Measurements from ENCODE around the gene PHF10.

The PHF10 gene

GRCh38 chr6:169677096-169677495 is 47.2 kb downstream of the PHF10 start:
- DNase-seq (ENCODE audit: low read depth in 2 of 2), result no peak

GRCh38 chr6:169675011-169675410 is 49.3 kb downstream of the PHF10 start:
- no peak for DNase-seq (ENCODE audit: low read depth in 2 of 2)

- DNase-seq (ENCODE audit: low read depth in 2 of 2), result no peak
Measured at GRCh38 chr6:169671563-169671962, 52.7 kb downstream of the PHF10 start.

- no peak for DNase-seq (ENCODE audit: low read depth in 2 of 2)
Measured at GRCh38 chr6:169669889-169670288, 54.4 kb downstream of the PHF10 start.

GRCh38 chr6:169669147-169669546 is 55.2 kb downstream of the PHF10 start:
- no peak for DNase-seq (ENCODE audit: low read depth in 2 of 2)

- DNase-seq (ENCODE audit: low read depth in 2 of 2), result no peak
Measured at GRCh38 chr6:169668203-169668847, 56.0 kb downstream of the PHF10 start.

- DNase-seq (ENCODE audit: low read depth in 2 of 2), result no peak
Measured at GRCh38 chr6:169667716-169668115, 56.6 kb downstream of the PHF10 start.

- no peak for DNase-seq (ENCODE audit: low read depth in 2 of 2)
Measured at GRCh38 chr6:169666441-169666840, 57.9 kb downstream of the PHF10 start.

- no peak for DNase-seq (ENCODE audit: low read depth in 2 of 2)
Measured at GRCh38 chr6:169665289-169665688, 59.0 kb downstream of the PHF10 start.

GRCh38 chr6:169664227-169664626 is 60.1 kb downstream of the PHF10 start:
- DNase-seq (ENCODE audit: low read depth in 2 of 2), result no peak

GRCh38 chr6:169663468-169663867 is 60.8 kb downstream of the PHF10 start:
- no peak for DNase-seq (ENCODE audit: low read depth in 2 of 2)

GRCh38 chr6:169661391-169661756 is 62.9 kb downstream of the PHF10 start:
- no peak for DNase-seq (ENCODE audit: low read depth in 2 of 2)

- no peak for DNase-seq (ENCODE audit: low read depth in 2 of 2)
Measured at GRCh38 chr6:169660751-169661390, 63.4 kb downstream of the PHF10 start.

GRCh38 chr6:169659820-169660610 is 64.3 kb downstream of the PHF10 start:
- DNase-seq (ENCODE audit: low read depth in 2 of 2), result no peak

GRCh38 chr6:169657284-169657610 is 67.1 kb downstream of the PHF10 start:
- DNase-seq (ENCODE audit: low read depth in 2 of 2), result no peak

GRCh38 chr6:169656546-169657283 is 67.6 kb downstream of the PHF10 start:
- no peak for DNase-seq (ENCODE audit: low read depth in 2 of 2)

- peak; percentile 35 to 41 for DNase-seq (ENCODE audit: low read depth in 2 of 2)
Measured at GRCh38 chr6:169654598-169655391, 69.5 kb downstream of the PHF10 start.
